Gastroesophageal sphincter (tissue), 4 donors: ENCODE measurements around the gene AFF2. TPM values are rescaled to one million over a fixed set of nuclear protein-coding genes. Genes with fewer than 3 reads are reported as not detected.

Experiments used
- ATAC-seq: fragments of 150-250 bp; one replicate; pipeline ENCODE4 v1.9.1; 2016; ENCODE audit warnings: mild to moderate bottlenecking, moderate library complexity
- H3K27ac ChIP-seq, 4 donors: fragments of 200-600 bp; sonication (generic) in 3 of 4; 1 replicate in 3 of 4; 2 replicates in 1 of 4; pipeline ENCODE4 v1.5.1; 2016 to 2019
- H3K27me3 ChIP-seq: fragments of 200-600 bp; sonication (generic); one replicate; pipeline ENCODE4 v1.5.1; 2019
- H3K36me3 ChIP-seq, 2 donors: fragments of 200-600 bp; sonication (generic); one replicate each; pipeline ENCODE4 v1.5.1; 2019; ENCODE audit warnings: control low read depth in 1 of 2
- H3K4me1 ChIP-seq, 3 donors: fragments of 200-600 bp; sonication (generic); 1 replicate in 2 of 3; 2 replicates in 1 of 3; pipeline ENCODE4 v1.5.1; 2016 to 2019; ENCODE audit warnings: control low read depth in 2 of 3
- H3K4me3 ChIP-seq, 2 donors: fragments of 200-600 bp; sonication (generic); one replicate each; pipeline ENCODE4 v1.5.1; 2019; ENCODE audit warnings: mild to moderate bottlenecking in 1 of 2, moderate library complexity in 1 of 2
- H3K9me3 ChIP-seq, 3 donors: fragments of 200-600 bp; sonication (generic); one replicate each; pipeline ENCODE4 v1.5.1; 2017 to 2019; ENCODE audit warnings: control low read depth in 2 of 3
- EP300 ChIP-seq: sonication (generic); formaldehyde crosslinking; IDR thresholded peaks from one replicate; pipeline ENCODE4 v1.6.1; 2017; ENCODE audit warnings: antibody characterized with exemption, mild to moderate bottlenecking
- POLR2A ChIP-seq, 2 donors: fragments of 450-650 bp; IDR thresholded peaks; one replicate each; pipeline ENCODE4 v1.6.1; 2017; ENCODE audit warnings: antibody characterized with exemption in 2 of 2, mild to moderate bottlenecking in 2 of 2, moderate library complexity in 1 of 2
- POLR2AphosphoS5 ChIP-seq: sonication (generic); formaldehyde crosslinking; IDR thresholded peaks from one replicate; pipeline ENCODE4 v1.6.1; 2017; ENCODE audit warnings: antibody characterized with exemption
- WGBS, 2 donors: methylation state at CpG; one replicate each; pipeline ENCODE4 v1.1.5; 2018; ENCODE audit warnings: low coverage in 1 of 2; 5-methylcytosine and 5-hydroxymethylcytosine counted together
- total RNA-seq, 4 donors: library from RNA; depleted of rRNA; stranded (reverse); fragments of >200 nt; gene quantifications; one replicate each; pipeline ENCODE4 v1.1.0, GENCODE V29; 2016
- TF ChIP-seq, protein P1 (sequence below), 4 experiments: fragments of 200-600 bp in 2 of 4; fragments of 450-650 bp in 2 of 4; sonication (generic) in 1 of 4; IDR thresholded peaks; one replicate each; pipeline ENCODE4 v1.5.1; 2017 to 2019; ENCODE audit warnings: antibody characterized with exemption in 4 of 4, mild to moderate bottlenecking in 2 of 4, moderate library complexity in 2 of 4

The AFF2 gene
- total RNA-seq, 4 donors from 2014 or later, result 1.6 to 6.1 (median 3.6) TPM

DNA sequence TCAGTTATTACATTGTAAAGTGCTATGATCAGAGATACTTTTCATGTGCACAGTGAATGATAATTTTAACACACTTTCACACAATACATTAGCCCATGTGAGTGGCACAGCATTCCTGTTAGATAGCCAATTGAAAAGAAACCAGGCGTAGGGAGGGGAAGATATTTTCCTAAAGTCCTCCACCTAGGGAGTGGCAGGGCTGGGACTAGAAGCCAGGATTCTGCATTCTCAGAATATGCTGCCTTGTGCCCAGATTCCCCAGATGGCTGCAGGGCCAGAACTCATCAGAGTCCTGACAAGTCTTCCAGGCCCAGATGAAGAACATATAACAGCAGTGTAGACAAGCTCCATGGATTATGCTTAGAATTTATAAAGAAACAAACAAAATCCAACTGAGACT is 350.2 kb downstream of the AFF2 start:
- TF ChIP-seq POLR2A (IDR thresholded peaks at IDR 0.05) (no peak), EP300 (no peak), POLR2AphosphoS5 (no peak)
- TF ChIP-seq, protein P1, sequence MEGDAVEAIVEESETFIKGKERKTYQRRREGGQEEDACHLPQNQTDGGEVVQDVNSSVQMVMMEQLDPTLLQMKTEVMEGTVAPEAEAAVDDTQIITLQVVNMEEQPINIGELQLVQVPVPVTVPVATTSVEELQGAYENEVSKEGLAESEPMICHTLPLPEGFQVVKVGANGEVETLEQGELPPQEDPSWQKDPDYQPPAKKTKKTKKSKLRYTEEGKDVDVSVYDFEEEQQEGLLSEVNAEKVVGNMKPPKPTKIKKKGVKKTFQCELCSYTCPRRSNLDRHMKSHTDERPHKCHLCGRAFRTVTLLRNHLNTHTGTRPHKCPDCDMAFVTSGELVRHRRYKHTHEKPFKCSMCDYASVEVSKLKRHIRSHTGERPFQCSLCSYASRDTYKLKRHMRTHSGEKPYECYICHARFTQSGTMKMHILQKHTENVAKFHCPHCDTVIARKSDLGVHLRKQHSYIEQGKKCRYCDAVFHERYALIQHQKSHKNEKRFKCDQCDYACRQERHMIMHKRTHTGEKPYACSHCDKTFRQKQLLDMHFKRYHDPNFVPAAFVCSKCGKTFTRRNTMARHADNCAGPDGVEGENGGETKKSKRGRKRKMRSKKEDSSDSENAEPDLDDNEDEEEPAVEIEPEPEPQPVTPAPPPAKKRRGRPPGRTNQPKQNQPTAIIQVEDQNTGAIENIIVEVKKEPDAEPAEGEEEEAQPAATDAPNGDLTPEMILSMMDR (IDR thresholded peaks at IDR 0.05), result no peak
- no peaks in the 10 kb centered on the region for H3K36me3 ChIP-seq
- H3K9me3 ChIP-seq, result no peaks in the 10 kb centered on the region
- ATAC-seq, result no peak
- no peaks in the 10 kb centered on the region for H3K4me1 ChIP-seq
- 70% methylated on average over 1 of the region's 1 CpG; no CpG with 5 or more reads in 1 of the 2 donors for WGBS, 2 donors
- H3K27me3 ChIP-seq, result no peaks in the 10 kb centered on the region
- no peak overlapping the region for H3K27ac ChIP-seq
- no peak overlapping the region for H3K4me3 ChIP-seq

DNA sequence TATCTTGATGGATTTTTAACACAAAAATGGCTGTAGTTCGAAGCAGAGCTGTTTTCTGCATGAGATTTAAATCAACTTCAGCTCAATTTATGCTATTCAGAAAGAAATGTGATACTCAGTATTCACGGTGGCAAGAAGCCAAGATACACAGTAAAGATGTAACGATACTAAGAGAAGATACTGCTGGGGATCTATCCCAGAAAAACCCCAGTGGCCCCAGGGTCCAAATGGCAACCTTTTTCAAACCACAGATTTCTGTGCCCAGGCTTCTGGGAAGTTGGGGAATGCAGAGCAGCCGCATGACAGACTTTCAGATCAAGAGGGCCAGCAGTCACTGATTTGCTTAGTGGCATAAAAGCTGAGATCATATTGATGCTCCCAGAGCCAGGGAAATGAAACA is 353.9 kb downstream of the AFF2 start:
- TF ChIP-seq, protein P1 (IDR thresholded peaks at IDR 0.05), result no peak
- TF ChIP-seq POLR2AphosphoS5 (no peak), EP300 (no peak), POLR2A (IDR thresholded peaks at IDR 0.05) (no peak)
- Histone ChIP-seq H3K36me3 (no peaks in the 10 kb centered on the region), H3K4me1 (no peaks in the 10 kb centered on the region), H3K27ac (no peak overlapping the region), H3K4me3 (no peak overlapping the region), H3K9me3 (no peaks in the 10 kb centered on the region), H3K27me3 (no peaks in the 10 kb centered on the region)
- WGBS, 2 donors, result 33 to 55% methylated on average over 1 to 2 of the region's 4 CpGs
- ATAC-seq, result no peak

DNA sequence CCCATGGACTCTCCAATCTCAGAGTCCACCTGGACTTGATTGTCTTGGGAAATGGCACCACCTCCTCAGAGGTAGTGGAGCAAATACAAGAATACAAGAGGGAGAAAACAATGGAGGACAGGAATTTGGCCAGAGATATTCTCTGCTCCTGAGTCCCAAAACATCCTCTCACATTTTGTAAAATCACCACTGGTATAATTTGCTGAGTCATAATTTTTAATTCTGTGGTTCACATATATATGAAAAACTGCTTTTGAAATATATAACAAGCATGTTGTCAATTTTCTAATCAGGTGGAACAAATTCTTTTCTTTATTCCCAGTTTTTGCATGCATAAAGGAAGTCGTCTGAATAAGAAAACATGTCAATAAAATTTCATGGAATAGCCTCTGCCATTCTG is 356.1 kb downstream of the AFF2 start:
- WGBS, 2 donors, result 30 to 58% methylated on average over 1 of the region's 1 CpG
- H3K4me1 ChIP-seq, result no peaks in the 10 kb centered on the region
- H3K9me3 ChIP-seq, result no peaks in the 10 kb centered on the region
- H3K27ac ChIP-seq, result no peak overlapping the region
- H3K36me3 ChIP-seq, result no peaks in the 10 kb centered on the region
- no peak overlapping the region for H3K4me3 ChIP-seq
- no peak for TF ChIP-seq POLR2A (IDR thresholded peaks at IDR 0.05)
- no peak for TF ChIP-seq EP300
- TF ChIP-seq, protein P1 (IDR thresholded peaks at IDR 0.05), result no peak
- TF ChIP-seq POLR2AphosphoS5, result no peak
- no peaks in the 10 kb centered on the region for H3K27me3 ChIP-seq
- no peak for ATAC-seq

DNA sequence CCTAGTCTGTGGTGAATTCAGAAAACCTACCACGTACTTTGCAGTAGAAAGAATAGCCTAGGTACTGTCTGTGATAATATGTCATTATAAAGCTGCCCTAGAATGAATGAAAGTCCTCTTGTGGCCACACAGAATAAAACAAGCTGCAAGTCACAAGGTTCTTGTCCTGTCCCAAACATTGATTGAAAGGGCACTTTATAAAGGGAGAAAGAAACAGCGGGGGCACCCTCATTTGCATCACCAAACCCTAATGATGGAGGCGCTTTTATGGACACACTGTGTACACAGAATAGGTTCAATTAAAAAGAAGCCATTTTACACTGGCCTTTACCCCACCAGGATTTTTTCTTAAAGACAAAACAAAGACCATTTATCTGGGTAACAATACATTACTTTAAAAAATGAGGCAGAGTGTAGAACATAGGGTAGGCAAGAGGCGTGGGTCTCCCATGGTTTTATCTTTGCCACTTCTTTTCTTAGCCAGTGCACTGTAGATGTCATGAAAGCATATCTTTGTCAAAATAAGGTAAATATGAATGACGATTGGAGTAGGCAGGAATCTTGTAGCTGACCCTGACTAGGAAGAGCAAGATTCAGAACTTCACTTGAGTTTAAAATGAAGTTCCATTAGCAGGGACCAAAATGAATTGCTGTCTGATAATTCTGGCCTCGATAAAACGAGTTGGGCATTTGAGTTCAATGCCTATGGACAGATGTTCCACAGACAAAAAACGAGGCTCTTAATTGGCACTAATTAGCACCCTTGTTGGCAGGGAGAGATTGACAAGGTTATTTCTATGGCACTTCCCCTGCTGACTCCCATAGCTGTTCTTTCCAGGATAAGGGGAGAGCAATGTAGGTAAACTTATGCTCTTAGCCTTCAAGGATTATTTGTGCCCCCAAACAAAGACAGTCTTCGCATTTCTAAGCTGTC is 365.1 kb downstream of the AFF2 start:
- Histone ChIP-seq H3K4me3 (no peak overlapping the region), H3K4me1 (no peaks in the 10 kb centered on the region), H3K9me3 (no peaks in the 10 kb centered on the region), H3K36me3 (no peaks in the 10 kb centered on the region), H3K27me3 (no peaks in the 10 kb centered on the region), H3K27ac (no peak overlapping the region)
- no peak for TF ChIP-seq POLR2A (IDR thresholded peaks at IDR 0.05)
- TF ChIP-seq POLR2AphosphoS5, result no peak
- no peak for ATAC-seq
- WGBS, 2 donors, result 48 to 67% methylated on average over 5 to 8 of the region's 9 CpGs

DNA sequence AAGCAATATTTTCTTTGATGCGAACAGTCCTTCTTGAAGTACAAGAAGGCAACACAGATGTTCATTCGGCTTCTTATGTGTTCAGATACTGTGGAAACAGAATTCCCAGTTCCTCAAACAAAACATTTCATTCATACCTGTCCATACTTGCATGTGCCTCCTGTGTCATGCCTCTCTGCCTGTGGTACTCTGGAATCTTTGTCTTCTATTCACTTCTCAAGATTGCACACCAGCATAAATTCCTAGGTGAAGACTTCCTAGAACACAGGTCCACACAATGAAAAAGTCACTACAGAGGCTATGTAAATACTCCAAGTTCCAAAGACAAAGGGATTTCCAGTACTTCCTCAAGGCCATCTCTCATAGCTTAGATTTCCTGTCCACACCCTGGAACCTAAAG is 367.2 kb downstream of the AFF2 start:
- Histone ChIP-seq H3K27me3 (no peaks in the 10 kb centered on the region), H3K4me1 (no peaks in the 10 kb centered on the region), H3K27ac (no peak overlapping the region), H3K4me3 (no peak overlapping the region), H3K36me3 (no peaks in the 10 kb centered on the region), H3K9me3 (no peaks in the 10 kb centered on the region)
- ATAC-seq, result no peak
- 71 to 94% methylated on average over 2 of the region's 2 CpGs for WGBS, 2 donors
- TF ChIP-seq POLR2A (IDR thresholded peaks at IDR 0.05) (no peak), POLR2AphosphoS5 (no peak), EP300 (no peak)
- TF ChIP-seq, protein P1 (IDR thresholded peaks at IDR 0.05), result no peak
